HUDEP-2 (cell line): ENCODE data around the gene HOXB1.

Experiments
- DNase-seq, 76 experiments: peaks; one replicate each; lab custom pipeline; 2025; ENCODE audit not compliant: unreplicated experiment in 76 of 76; lab: John Stamatoyannopoulos, UW

The HOXB1 gene

GRCh38 chr17:48530887-48531272, at the start of gene HOXB1:
HOXB1 (minus strand) TSS chr17:48531011; CDS start chr17:48530904, 107 bp downstream.
- DNase-seq = no peak

GRCh38 chr17:48579760-48580554, 49.1 kb upstream of the HOXB1 start:
- no peak for DNase-seq

- DNase-seq = no peak
Observed at GRCh38 chr17:48579471-48579759, 48.6 kb upstream of the HOXB1 start.

- peak in 4 of 76 experiments; percentile 11 to 60 (median 27) for DNase-seq
Observed at GRCh38 chr17:48578616-48579470, 48.0 kb upstream of the HOXB1 start.

GRCh38 chr17:48577946-48578615, 47.3 kb upstream of the HOXB1 start, which contains the start of gene HOXB4:
HOXB4 (minus strand) TSS chr17:48578350; CDS start chr17:48578319, 31 bp downstream.
- DNase-seq = peak in 72 of 76 experiments; percentile 14 to 86 (median 65)

- peak in 18 of 76 experiments; percentile 11 to 60 (median 26) for DNase-seq
Observed at GRCh38 chr17:48577330-48577945, 46.6 kb upstream of the HOXB1 start.

GRCh38 chr17:48576479-48577309, 45.9 kb upstream of the HOXB1 start:
- peak in 63 of 76 experiments; percentile 9 to 73 (median 41) for DNase-seq

GRCh38 chr17:48575673-48576478, 45.1 kb upstream of the HOXB1 start:
- DNase-seq = no peak

- no peak for DNase-seq
Observed at GRCh38 chr17:48575066-48575582, 44.3 kb upstream of the HOXB1 start.

GRCh38 chr17:48574505-48575065, 43.8 kb upstream of the HOXB1 start:
- DNase-seq = no peak

- DNase-seq = no peak
Observed at GRCh38 chr17:48571826-48572417, 41.1 kb upstream of the HOXB1 start.

GRCh38 chr17:48571024-48571818, 40.4 kb upstream of the HOXB1 start:
- no peak for DNase-seq

- DNase-seq = no peak
Observed at GRCh38 chr17:48570325-48571023, 39.7 kb upstream of the HOXB1 start.

GRCh38 chr17:48569674-48570324, 39.0 kb upstream of the HOXB1 start:
- no peak for DNase-seq

- DNase-seq = no peak
Observed at GRCh38 chr17:48569240-48569582, 38.4 kb upstream of the HOXB1 start.

GRCh38 chr17:48568499-48569239, 37.9 kb upstream of the HOXB1 start:
- DNase-seq = no peak
